Fibroblast of mammary gland (primary cell): Measurements from ENCODE around the gene MEP1B.
"Not testable (repeated sequence)": the region's sequence is repeated elsewhere in the genome, so short reads cannot be mapped to it uniquely, and the experiment has no call there.

Source experiments
- DNase-seq: peaks from one replicate; pipeline ENCODE4 v3.0.0-alpha.2; 2010; ENCODE audit warnings: low read depth
- H3K4me3 ChIP-seq: 2 replicates; pipeline ENCODE4 v1.5.1; 2011; ENCODE audit warnings: low read depth, mild to moderate bottlenecking, low read length, moderate library complexity; ENCODE audit not compliant: control insufficient read depth
- CTCF ChIP-seq: conservative IDR thresholded peaks from 2 replicates; pipeline ENCODE4 v1.5.1; 2011; ENCODE audit warnings: low read depth, low read length, inconsistent platforms; ENCODE audit not compliant: control insufficient read depth, insufficient read depth

Gene MEP1B

DNA sequence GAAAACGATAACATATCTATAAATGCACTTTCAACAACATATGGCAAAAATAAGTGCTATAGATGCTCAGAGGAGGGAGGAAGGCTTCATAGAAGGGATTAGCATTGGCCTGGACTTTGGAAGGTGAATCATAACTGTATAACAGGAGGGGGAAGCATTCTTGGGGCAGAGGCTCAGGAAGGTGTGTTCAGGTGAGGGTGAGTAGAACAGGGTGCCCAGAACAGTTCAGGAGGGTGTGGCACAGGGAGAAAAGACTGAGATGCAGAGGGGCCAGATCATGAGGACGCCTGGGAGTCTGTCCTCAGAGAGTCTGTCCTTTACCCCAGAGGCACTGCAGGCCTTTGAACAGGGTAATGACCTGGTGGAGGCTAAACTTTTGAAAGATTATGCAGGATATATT lies 29.3 kb upstream of the MEP1B start:
- DNase-seq, result no peak
- H3K4me3 ChIP-seq, result no peak overlapping the region
- TF ChIP-seq CTCF, result no peak

DNA sequence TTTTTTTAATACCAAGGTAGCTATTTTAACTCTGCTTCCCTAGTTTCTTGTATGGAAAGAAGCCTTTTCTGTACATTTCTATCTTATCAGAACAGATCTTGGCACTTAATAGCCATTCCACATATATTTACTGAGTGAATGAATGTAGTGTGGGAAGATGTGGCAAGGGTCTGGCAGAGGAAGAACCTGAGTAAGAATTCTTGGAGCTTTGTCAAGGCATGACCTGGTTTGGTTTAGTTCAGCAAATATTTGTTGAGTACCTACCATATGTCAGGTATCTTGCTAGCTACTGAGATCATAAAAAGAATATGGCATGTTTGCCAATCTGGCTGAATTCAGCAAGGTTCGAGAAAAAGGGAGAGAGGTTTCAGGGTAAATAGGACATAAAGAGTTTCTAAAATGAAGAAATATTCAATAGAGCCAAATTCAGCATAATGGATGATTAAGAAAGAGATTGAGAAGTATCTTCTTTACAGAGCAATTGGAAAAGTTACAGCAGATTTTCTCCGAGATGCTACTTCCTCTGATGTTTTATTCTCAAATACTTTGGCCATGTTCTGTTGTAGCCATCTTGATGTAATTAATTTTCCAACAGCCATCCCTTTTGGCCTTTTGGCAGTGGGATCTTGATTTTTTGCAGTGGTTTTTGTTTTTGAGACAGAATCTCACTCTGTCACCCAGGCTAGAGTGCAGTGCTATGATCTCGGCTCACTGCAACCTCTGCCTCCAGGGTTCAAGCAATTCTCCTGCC lies 21.7 kb upstream of the MEP1B start:
- H3K4me3 ChIP-seq, result no peak overlapping the region
- TF ChIP-seq CTCF, result no peak
- DNase-seq, result no peak

GRCh38 chr18:32173654-32174053 lies 16.2 kb upstream of the MEP1B start:
- H3K4me3 ChIP-seq, result no peak overlapping the region
- no peak for TF ChIP-seq CTCF
- no peak for DNase-seq

- no peak for TF ChIP-seq CTCF
- H3K4me3 ChIP-seq, result no peak overlapping the region
- DNase-seq, result no peak
Measured at GRCh38 chr18:32174719-32175118, 15.1 kb upstream of the MEP1B start.

- H3K4me3 ChIP-seq, result no peak overlapping the region
- TF ChIP-seq CTCF, result no peak
- no peak for DNase-seq
Measured at GRCh38 chr18:32175265-32175664, 14.6 kb upstream of the MEP1B start.

- not testable (repeated sequence) for H3K4me3 ChIP-seq, DNase-seq
Measured at GRCh38 chr18:32176745-32177144, 13.1 kb upstream of the MEP1B start.

DNA sequence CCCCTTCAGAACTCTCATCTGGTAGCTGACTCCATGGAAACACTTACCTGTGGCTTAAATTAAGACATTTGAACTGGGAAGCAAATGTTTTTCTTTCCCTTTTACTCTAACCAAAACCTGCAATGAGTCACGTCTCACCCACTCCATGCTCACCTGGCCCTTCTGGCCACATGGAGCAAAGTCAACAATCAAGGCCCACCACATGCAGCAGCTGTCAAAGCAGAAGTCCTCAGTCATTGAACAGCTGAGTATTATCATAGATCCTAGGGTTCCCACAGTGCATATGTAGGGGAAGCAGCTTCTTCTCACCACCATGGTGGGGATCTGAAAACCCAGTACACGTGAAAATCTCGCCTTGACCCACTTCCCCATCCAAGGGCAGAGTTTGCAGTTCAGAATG lies 12.3 kb upstream of the MEP1B start:
- no peak for TF ChIP-seq CTCF
- no peak for DNase-seq
- H3K4me3 ChIP-seq, result no peak overlapping the region
